A549 (cell line): Measurements from ENCODE around the gene POR.

Experiments used
- E2F6 ChIP-seq: IDR thresholded peaks from 2 replicates; pipeline ENCODE4 v1.6.1; 2012; ENCODE audit warnings: low read depth, borderline replicate concordance
- EHMT2 ChIP-seq: fragments of 200-600 bp; sonication (generic); IDR thresholded peaks from 2 replicates; pipeline ENCODE4 v1.6.1; 2016; ENCODE audit warnings: antibody characterized with exemption, low read depth, mild to moderate bottlenecking, moderate library complexity
- EP300 ChIP-seq, 2 experiments: fragments of >200 bp; sonication (Bioruptor Twin); formaldehyde crosslinking; IDR thresholded peaks; 2 replicates in 1 of 2; 3 replicates in 1 of 2; pipeline ENCODE4 v1.6.1; 2016 to 2017
- FOXS1 ChIP-seq: fragments of 250-450 bp; sonication (Bioruptor Pico); IDR thresholded peaks from 2 replicates; pipeline ENCODE4 v1.5.0; 2020; ENCODE audit warnings: mild to moderate bottlenecking, moderate library complexity
- NFE2L2 ChIP-seq: fragments of 150-350 bp; conservative IDR thresholded peaks from 2 replicates; pipeline ENCODE4 v1.6.1; 2014; ENCODE audit warnings: low read length
- NR3C1 ChIP-seq: fragments of >200 bp; sonication (Bioruptor Twin); formaldehyde crosslinking; IDR thresholded peaks from 3 replicates; pipeline ENCODE4 v1.6.1; 2017
- POLR2A ChIP-seq: IDR thresholded peaks from 2 replicates; pipeline ENCODE4 v1.6.1; 2012; ENCODE audit warnings: mild to moderate bottlenecking, low read length
- RAD21 ChIP-seq, 2 experiments: fragments of >200 bp in 1 of 2; sonication (Bioruptor Twin) in 1 of 2; formaldehyde crosslinking in 1 of 2; IDR thresholded peaks in 1 of 2; conservative IDR thresholded peaks in 1 of 2; 2 replicates in 1 of 2; 3 replicates in 1 of 2; pipeline ENCODE4 v1.6.1; 2012 to 2018; ENCODE audit warnings: inconsistent platforms in 1 of 2
- RFX5 ChIP-seq: fragments of 450-650 bp; IDR thresholded peaks from 2 replicates; pipeline ENCODE4 v1.7.1; 2014; ENCODE audit warnings: antibody characterized with exemption, mild to moderate bottlenecking, moderate library complexity
- SMC3 ChIP-seq: fragments of >200 bp; sonication (Bioruptor Twin); formaldehyde crosslinking; IDR thresholded peaks from 3 replicates; pipeline ENCODE4 v1.6.1; 2018; ENCODE audit warnings: inconsistent platforms
- TF ChIP-seq, protein P1 (sequence below): fragments of 200-600 bp; sonication (generic); IDR thresholded peaks from 2 replicates; pipeline ENCODE4 v1.6.1; 2016; ENCODE audit warnings: antibody characterized with exemption, mild to moderate bottlenecking, moderate library complexity
- TF ChIP-seq, protein P2 (sequence below): fragments of >200 bp; sonication (Bioruptor Twin); formaldehyde crosslinking; IDR thresholded peaks from 3 replicates; pipeline ENCODE4 v1.5.1; 2016

DNA sequence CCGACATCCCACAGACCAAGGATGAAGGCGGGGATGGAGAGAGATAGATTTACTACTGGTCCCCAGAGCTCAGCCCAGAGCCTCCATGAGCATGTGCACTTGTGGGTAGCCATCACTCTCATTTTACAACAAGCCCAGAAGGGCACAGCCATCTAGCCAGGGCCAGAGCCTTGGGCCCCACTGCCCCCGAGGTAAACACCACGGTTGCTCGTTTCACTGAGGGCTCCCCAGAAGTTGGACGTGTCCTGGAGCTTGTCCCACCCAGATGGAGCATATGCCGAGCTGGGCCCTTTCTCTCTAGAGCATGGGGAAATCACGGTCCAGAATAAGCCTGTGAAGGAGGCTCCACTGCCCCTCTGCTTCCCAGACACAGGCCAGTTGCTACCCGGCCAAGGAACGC lies 88.4 kb downstream of the POR start:
- TF ChIP-seq, protein P1, sequence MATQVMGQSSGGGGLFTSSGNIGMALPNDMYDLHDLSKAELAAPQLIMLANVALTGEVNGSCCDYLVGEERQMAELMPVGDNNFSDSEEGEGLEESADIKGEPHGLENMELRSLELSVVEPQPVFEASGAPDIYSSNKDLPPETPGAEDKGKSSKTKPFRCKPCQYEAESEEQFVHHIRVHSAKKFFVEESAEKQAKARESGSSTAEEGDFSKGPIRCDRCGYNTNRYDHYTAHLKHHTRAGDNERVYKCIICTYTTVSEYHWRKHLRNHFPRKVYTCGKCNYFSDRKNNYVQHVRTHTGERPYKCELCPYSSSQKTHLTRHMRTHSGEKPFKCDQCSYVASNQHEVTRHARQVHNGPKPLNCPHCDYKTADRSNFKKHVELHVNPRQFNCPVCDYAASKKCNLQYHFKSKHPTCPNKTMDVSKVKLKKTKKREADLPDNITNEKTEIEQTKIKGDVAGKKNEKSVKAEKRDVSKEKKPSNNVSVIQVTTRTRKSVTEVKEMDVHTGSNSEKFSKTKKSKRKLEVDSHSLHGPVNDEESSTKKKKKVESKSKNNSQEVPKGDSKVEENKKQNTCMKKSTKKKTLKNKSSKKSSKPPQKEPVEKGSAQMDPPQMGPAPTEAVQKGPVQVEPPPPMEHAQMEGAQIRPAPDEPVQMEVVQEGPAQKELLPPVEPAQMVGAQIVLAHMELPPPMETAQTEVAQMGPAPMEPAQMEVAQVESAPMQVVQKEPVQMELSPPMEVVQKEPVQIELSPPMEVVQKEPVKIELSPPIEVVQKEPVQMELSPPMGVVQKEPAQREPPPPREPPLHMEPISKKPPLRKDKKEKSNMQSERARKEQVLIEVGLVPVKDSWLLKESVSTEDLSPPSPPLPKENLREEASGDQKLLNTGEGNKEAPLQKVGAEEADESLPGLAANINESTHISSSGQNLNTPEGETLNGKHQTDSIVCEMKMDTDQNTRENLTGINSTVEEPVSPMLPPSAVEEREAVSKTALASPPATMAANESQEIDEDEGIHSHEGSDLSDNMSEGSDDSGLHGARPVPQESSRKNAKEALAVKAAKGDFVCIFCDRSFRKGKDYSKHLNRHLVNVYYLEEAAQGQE, result no peak
- TF ChIP-seq NR3C1 (no peak), FOXS1 (CRISPR knock-in tag) (no peak), POLR2A (no peak), EHMT2 (no peak), EP300 (IDR thresholded peaks at IDR 0.05) (no peak), SMC3 (no peak), E2F6 (no peak), NFE2L2 (no peak), RAD21 (conservative IDR thresholded peaks at IDR 0.05 in 1 of 2, IDR thresholded peaks at IDR 0.05 in 1 of 2) (no peak), RFX5 (no peak)
- TF ChIP-seq, protein P2, sequence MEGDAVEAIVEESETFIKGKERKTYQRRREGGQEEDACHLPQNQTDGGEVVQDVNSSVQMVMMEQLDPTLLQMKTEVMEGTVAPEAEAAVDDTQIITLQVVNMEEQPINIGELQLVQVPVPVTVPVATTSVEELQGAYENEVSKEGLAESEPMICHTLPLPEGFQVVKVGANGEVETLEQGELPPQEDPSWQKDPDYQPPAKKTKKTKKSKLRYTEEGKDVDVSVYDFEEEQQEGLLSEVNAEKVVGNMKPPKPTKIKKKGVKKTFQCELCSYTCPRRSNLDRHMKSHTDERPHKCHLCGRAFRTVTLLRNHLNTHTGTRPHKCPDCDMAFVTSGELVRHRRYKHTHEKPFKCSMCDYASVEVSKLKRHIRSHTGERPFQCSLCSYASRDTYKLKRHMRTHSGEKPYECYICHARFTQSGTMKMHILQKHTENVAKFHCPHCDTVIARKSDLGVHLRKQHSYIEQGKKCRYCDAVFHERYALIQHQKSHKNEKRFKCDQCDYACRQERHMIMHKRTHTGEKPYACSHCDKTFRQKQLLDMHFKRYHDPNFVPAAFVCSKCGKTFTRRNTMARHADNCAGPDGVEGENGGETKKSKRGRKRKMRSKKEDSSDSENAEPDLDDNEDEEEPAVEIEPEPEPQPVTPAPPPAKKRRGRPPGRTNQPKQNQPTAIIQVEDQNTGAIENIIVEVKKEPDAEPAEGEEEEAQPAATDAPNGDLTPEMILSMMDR, result no peak
